ENCODE data around the gene DSG2.

GRCh38 chr18:31506024-31506742 is 8.2 kb downstream of the DSG2 start:
- no peak for TF ChIP-seq CTCF (IDR thresholded peaks at IDR 0.05; ENCODE audit: low read length)
- TF ChIP-seq EZH2 (IDR thresholded peaks at IDR 0.05; ENCODE audit: borderline replicate concordance, low read length), result no peak

Data from OCI-LY1 (cell line).